Measurements from ENCODE around the gene CMIP. TPM values are rescaled to one million over a fixed set of nuclear protein-coding genes. Genes with fewer than 3 reads are reported as not detected.

Gene CMIP
- total RNA-seq, 1 experiment from 2014 or later = 53.6 TPM

DNA sequence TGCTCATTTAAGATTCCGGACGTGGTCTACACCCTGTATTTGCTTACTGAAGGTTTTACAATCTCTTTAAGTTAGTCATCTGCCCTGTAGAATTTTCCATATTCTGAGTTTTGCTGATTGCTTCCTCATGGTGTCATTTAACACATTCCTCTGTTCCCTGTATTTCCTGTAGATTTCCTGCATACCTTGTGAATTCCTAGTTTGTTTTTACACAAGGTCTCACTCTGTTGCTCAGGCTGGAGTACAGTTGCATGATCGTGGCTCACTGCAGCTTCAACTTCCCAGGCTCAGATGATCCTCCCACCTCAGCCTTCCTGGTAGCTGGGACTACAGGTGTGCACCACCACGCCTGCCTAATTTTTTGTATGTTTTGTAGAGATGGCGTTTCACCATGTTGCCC lies 66.8 kb downstream of the CMIP start:
- TF ChIP-seq, protein P1, sequence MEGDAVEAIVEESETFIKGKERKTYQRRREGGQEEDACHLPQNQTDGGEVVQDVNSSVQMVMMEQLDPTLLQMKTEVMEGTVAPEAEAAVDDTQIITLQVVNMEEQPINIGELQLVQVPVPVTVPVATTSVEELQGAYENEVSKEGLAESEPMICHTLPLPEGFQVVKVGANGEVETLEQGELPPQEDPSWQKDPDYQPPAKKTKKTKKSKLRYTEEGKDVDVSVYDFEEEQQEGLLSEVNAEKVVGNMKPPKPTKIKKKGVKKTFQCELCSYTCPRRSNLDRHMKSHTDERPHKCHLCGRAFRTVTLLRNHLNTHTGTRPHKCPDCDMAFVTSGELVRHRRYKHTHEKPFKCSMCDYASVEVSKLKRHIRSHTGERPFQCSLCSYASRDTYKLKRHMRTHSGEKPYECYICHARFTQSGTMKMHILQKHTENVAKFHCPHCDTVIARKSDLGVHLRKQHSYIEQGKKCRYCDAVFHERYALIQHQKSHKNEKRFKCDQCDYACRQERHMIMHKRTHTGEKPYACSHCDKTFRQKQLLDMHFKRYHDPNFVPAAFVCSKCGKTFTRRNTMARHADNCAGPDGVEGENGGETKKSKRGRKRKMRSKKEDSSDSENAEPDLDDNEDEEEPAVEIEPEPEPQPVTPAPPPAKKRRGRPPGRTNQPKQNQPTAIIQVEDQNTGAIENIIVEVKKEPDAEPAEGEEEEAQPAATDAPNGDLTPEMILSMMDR (IDR thresholded peaks at IDR 0.05; ENCODE audit: unreplicated experiment) = no peak
- Mint-ChIP-seq H3K36me3 (ENCODE audit: insufficient read depth, unreplicated experiment) (peaks cover 10% of the 10 kb centered on the region), H3K27me3 (ENCODE audit: insufficient read depth, unreplicated experiment) (no peaks in the 10 kb centered on the region), H3K27ac (ENCODE audit: low read depth, unreplicated experiment) (no peak overlapping the region), H3K4me3 (ENCODE audit: unreplicated experiment) (no peak overlapping the region), H3K9me3 (ENCODE audit: unreplicated experiment) (peaks cover 7% of the 10 kb centered on the region), H3K4me1 (ENCODE audit: insufficient read depth, unreplicated experiment) (peaks cover 6% of the 10 kb centered on the region)
- CTCF ChIA-PET = no interaction called here
- POLR2A ChIA-PET = no interaction called here
- DNase-seq (ENCODE audit: unreplicated experiment) = no peak
- intact Hi-C loops (cut with micrococcal nuclease) = no loop called here
- no TSS peak for BruUV-seq (replicated peaks)

GRCh38 chr16:81513204-81514040 lies 68.8 kb downstream of the CMIP start:
- H3K27ac Mint-ChIP-seq (ENCODE audit: low read depth, unreplicated experiment) = no peak overlapping the region
- POLR2A ChIA-PET = interaction anchor here (0.8 to 2.0 kb wide), 3 partner anchors 13 to 67 kb away, joined by 3 to 10 read pairs (median 3); no protein-coding TSS in a partner anchor
- peaks cover 7% of the 10 kb centered on the region for H3K9me3 Mint-ChIP-seq (ENCODE audit: unreplicated experiment)
- CTCF ChIA-PET = interaction anchor here (0.6 to 1.8 kb wide), 3 partner anchors 10 to 24 kb away, joined by 3 to 5 read pairs (median 4); no protein-coding TSS in a partner anchor
- no TSS peak for BruUV-seq (replicated peaks)
- TF ChIP-seq, protein P1 (IDR thresholded peaks at IDR 0.05; ENCODE audit: unreplicated experiment) = no peak
- peaks cover 6% of the 10 kb centered on the region for H3K4me1 Mint-ChIP-seq (ENCODE audit: insufficient read depth, unreplicated experiment)
- intact Hi-C loops (cut with micrococcal nuclease) = no loop called here
- DNase-seq (ENCODE audit: unreplicated experiment) = no peak
- H3K36me3 Mint-ChIP-seq (ENCODE audit: insufficient read depth, unreplicated experiment) = peaks cover 10% of the 10 kb centered on the region
- no peak overlapping the region for H3K4me3 Mint-ChIP-seq (ENCODE audit: unreplicated experiment)
- H3K27me3 Mint-ChIP-seq (ENCODE audit: insufficient read depth, unreplicated experiment) = no peaks in the 10 kb centered on the region

- DNase-seq (ENCODE audit: unreplicated experiment) = no peak
- Mint-ChIP-seq H3K27ac (ENCODE audit: low read depth, unreplicated experiment) (no peak overlapping the region), H3K4me3 (ENCODE audit: unreplicated experiment) (no peak overlapping the region), H3K4me1 (ENCODE audit: insufficient read depth, unreplicated experiment) (peaks cover 6% of the 10 kb centered on the region), H3K36me3 (ENCODE audit: insufficient read depth, unreplicated experiment) (peaks cover 10% of the 10 kb centered on the region), H3K9me3 (ENCODE audit: unreplicated experiment) (peaks cover 7% of the 10 kb centered on the region), H3K27me3 (ENCODE audit: insufficient read depth, unreplicated experiment) (no peaks in the 10 kb centered on the region)
- ChIA-PET POLR2A (interaction anchor here (0.8 to 2.0 kb wide), 2 partner anchors 12 to 20 kb away, joined by 3 to 10 read pairs; no protein-coding TSS in a partner anchor), CTCF (interaction anchor here (0.6 to 1.8 kb wide), 3 partner anchors 9 to 25 kb away, joined by 3 to 5 read pairs (median 4); no protein-coding TSS in a partner anchor)
- intact Hi-C loops (cut with micrococcal nuclease) = no loop called here
- TF ChIP-seq, protein P1 (IDR thresholded peaks at IDR 0.05; ENCODE audit: unreplicated experiment) = no peak
- no TSS peak for BruUV-seq (replicated peaks)
Measured at GRCh38 chr16:81514041-81514559, 69.5 kb downstream of the CMIP start.

- H3K27ac Mint-ChIP-seq (ENCODE audit: low read depth, unreplicated experiment) = peak overlapping the region; percentile 18
- H3K9me3 Mint-ChIP-seq (ENCODE audit: unreplicated experiment) = peaks cover 7% of the 10 kb centered on the region
- TF ChIP-seq, protein P1 (IDR thresholded peaks at IDR 0.05; ENCODE audit: unreplicated experiment) = no peak
- peaks cover 9% of the 10 kb centered on the region for H3K4me1 Mint-ChIP-seq (ENCODE audit: insufficient read depth, unreplicated experiment)
- H3K4me3 Mint-ChIP-seq (ENCODE audit: unreplicated experiment) = no peak overlapping the region
- ChIA-PET CTCF (no interaction called here), POLR2A (interaction anchor here (1.5 kb wide), 1 partner anchor 10 kb away, joined by 4 read pairs; no protein-coding TSS in a partner anchor)
- H3K27me3 Mint-ChIP-seq (ENCODE audit: insufficient read depth, unreplicated experiment) = no peaks in the 10 kb centered on the region
- H3K36me3 Mint-ChIP-seq (ENCODE audit: insufficient read depth, unreplicated experiment) = peaks cover 10% of the 10 kb centered on the region
- no TSS peak for BruUV-seq (replicated peaks)
- intact Hi-C loops (cut with micrococcal nuclease) = no loop called here
- DNase-seq (ENCODE audit: unreplicated experiment) = no peak
Measured at GRCh38 chr16:81514568-81515258, 70.1 kb downstream of the CMIP start.
